Activated naive CD4-positive, alpha-beta T cell treated with anti-CD3 and anti-CD28 coated beads for 36 hours (primary cell): ENCODE measurements around the gene FOXP3. TPM values are rescaled to one million over a fixed set of nuclear protein-coding genes. Genes with fewer than 3 reads are reported as not detected.

Source experiments
- CTCF ChIA-PET: fragments of 350-600 bp; sonication (Branson Sonifier 250); formaldehyde crosslinking; loops from one replicate; lab custom pipeline; 2021; ENCODE audit warnings: antibody characterized with exemption; lab: Charles Lee
- DNase-seq: peaks from one replicate; pipeline ENCODE4 v3.0.0-alpha.2; 2020
- H3K27ac Mint-ChIP-seq: one replicate; pipeline ENCODE4 v1.8.0; 2021; ENCODE audit warnings: mild to moderate bottlenecking, mixed read lengths
- H3K27me3 Mint-ChIP-seq: one replicate; pipeline ENCODE4 v1.8.0; 2021; ENCODE audit warnings: low read depth, mixed read lengths
- H3K36me3 Mint-ChIP-seq: one replicate; pipeline ENCODE4 v1.8.0; 2021; ENCODE audit warnings: low read depth, mixed read lengths
- H3K4me1 Mint-ChIP-seq: one replicate; pipeline ENCODE4 v1.8.0; 2021; ENCODE audit warnings: low read depth, mixed read lengths
- H3K4me3 Mint-ChIP-seq: one replicate; pipeline ENCODE4 v1.8.0; 2021; ENCODE audit warnings: mild to moderate bottlenecking, moderate library complexity, mixed read lengths
- H3K9me3 Mint-ChIP-seq: one replicate; pipeline ENCODE4 v1.8.0; 2021; ENCODE audit warnings: mixed read lengths
- intact Hi-C: fragments of 100-400 bp; cut with micrococcal nuclease; formaldehyde crosslinking; loops from one replicate; pipeline ENCODE4 v1.15.1; 2023
- total RNA-seq, 2 experiments: library from RNA; stranded (reverse); gene quantifications; one replicate each; pipeline ENCODE4 v1.2.3, GENCODE V29; 2021

The FOXP3 gene
- total RNA-seq, 2 experiments from 2014 or later: 7.1 to 7.5 TPM

- Mint-ChIP-seq H3K27me3 (no peaks in the 10 kb centered on the region), H3K9me3 (no peaks in the 10 kb centered on the region)
- no peak for DNase-seq
These were observed 17.2 kb downstream of the FOXP3 start for GRCh38 chrX:49247346-49247745.

GRCh38 chrX:49246541-49246940 is 18.0 kb downstream of the FOXP3 start:
- peaks cover 5% of the 10 kb centered on the region for H3K36me3 Mint-ChIP-seq
- no peak overlapping the region for H3K27ac Mint-ChIP-seq
- H3K27me3 Mint-ChIP-seq: no peaks in the 10 kb centered on the region
- H3K9me3 Mint-ChIP-seq: no peaks in the 10 kb centered on the region
- DNase-seq: no peak
- peaks cover 2% of the 10 kb centered on the region for H3K4me1 Mint-ChIP-seq
- CTCF ChIA-PET: no interaction called here
- no peak overlapping the region for H3K4me3 Mint-ChIP-seq
- intact Hi-C loops: no loop called here

More at GRCh38 chrX:49247346-49247745, 17.2 kb downstream of the FOXP3 start:
- CTCF ChIA-PET: no interaction called here
- intact Hi-C loops: no loop called here
- Mint-ChIP-seq H3K36me3 (peaks cover 8% of the 10 kb centered on the region), H3K4me1 (peaks cover 2% of the 10 kb centered on the region), H3K27ac (no peak overlapping the region), H3K4me3 (no peak overlapping the region)

- H3K4me3 Mint-ChIP-seq: no peak overlapping the region
- no peak overlapping the region for H3K27ac Mint-ChIP-seq
- CTCF ChIA-PET: no interaction called here
- peaks cover 2% of the 10 kb centered on the region for H3K36me3 Mint-ChIP-seq
- DNase-seq: no peak
- peaks cover 6% of the 10 kb centered on the region for H3K4me1 Mint-ChIP-seq
- intact Hi-C loops: no loop called here
- no peaks in the 10 kb centered on the region for H3K9me3 Mint-ChIP-seq
- no peaks in the 10 kb centered on the region for H3K27me3 Mint-ChIP-seq
These were observed 20.3 kb downstream of the FOXP3 start for GRCh38 chrX:49244207-49244606.

GRCh38 chrX:49243166-49243565 is 21.3 kb downstream of the FOXP3 start:
- intact Hi-C loops: no loop called here
- no peak overlapping the region for H3K27ac Mint-ChIP-seq
- no peak overlapping the region for H3K4me3 Mint-ChIP-seq
- no peaks in the 10 kb centered on the region for H3K9me3 Mint-ChIP-seq
- DNase-seq: no peak
- H3K4me1 Mint-ChIP-seq: peaks cover 8% of the 10 kb centered on the region
- H3K27me3 Mint-ChIP-seq: no peaks in the 10 kb centered on the region
- H3K36me3 Mint-ChIP-seq: peaks cover 3% of the 10 kb centered on the region
- CTCF ChIA-PET: no interaction called here

- Mint-ChIP-seq H3K9me3 (no peaks in the 10 kb centered on the region), H3K4me1 (peaks cover 8% of the 10 kb centered on the region), H3K4me3 (no peak overlapping the region), H3K36me3 (peaks cover 3% of the 10 kb centered on the region), H3K27me3 (no peaks in the 10 kb centered on the region), H3K27ac (no peak overlapping the region)
- DNase-seq: no peak
- CTCF ChIA-PET: no interaction called here
- intact Hi-C loops: no loop called here
These were observed 21.9 kb downstream of the FOXP3 start for GRCh38 chrX:49242545-49243066.

- H3K4me3 Mint-ChIP-seq: no peak overlapping the region
- H3K27me3 Mint-ChIP-seq: no peaks in the 10 kb centered on the region
- no peak overlapping the region for H3K27ac Mint-ChIP-seq
- H3K9me3 Mint-ChIP-seq: no peaks in the 10 kb centered on the region
- intact Hi-C loops: no loop called here
- DNase-seq: no peak
- H3K36me3 Mint-ChIP-seq: peaks cover 6% of the 10 kb centered on the region
- CTCF ChIA-PET: interaction anchor here (1.8 kb wide), 1 partner anchor 46 kb away, joined by 5 read pairs; no protein-coding TSS in a partner anchor
- H3K4me1 Mint-ChIP-seq: peaks cover 24% of the 10 kb centered on the region
These were observed 25.8 kb downstream of the FOXP3 start for GRCh38 chrX:49238735-49239134.

- peak overlapping the region; percentile 56 for H3K4me3 Mint-ChIP-seq
- H3K27ac Mint-ChIP-seq: peak overlapping the region; percentile 41
- CTCF ChIA-PET: no interaction called here
- no peak for DNase-seq
- H3K27me3 Mint-ChIP-seq: no peaks in the 10 kb centered on the region
- H3K36me3 Mint-ChIP-seq: peaks cover 5% of the 10 kb centered on the region
- intact Hi-C loops: no loop called here
- H3K4me1 Mint-ChIP-seq: peaks cover 23% of the 10 kb centered on the region
- H3K9me3 Mint-ChIP-seq: no peaks in the 10 kb centered on the region
These were observed 27.4 kb downstream of the FOXP3 start for GRCh38 chrX:49237060-49237459.

- H3K4me3 Mint-ChIP-seq: no peak overlapping the region
- no peak for DNase-seq
- no peaks in the 10 kb centered on the region for H3K27me3 Mint-ChIP-seq
- CTCF ChIA-PET: interaction anchor here (0.7 kb wide), 1 partner anchor 41 kb away, joined by 3 read pairs; no protein-coding TSS in a partner anchor
- peaks cover 25% of the 10 kb centered on the region for H3K4me1 Mint-ChIP-seq
- H3K9me3 Mint-ChIP-seq: no peaks in the 10 kb centered on the region
- intact Hi-C loops: loop anchor here (2.0 kb wide), 1 partner anchor 41 kb away; no protein-coding TSS in a partner anchor
- no peak overlapping the region for H3K27ac Mint-ChIP-seq
- H3K36me3 Mint-ChIP-seq: peaks cover 5% of the 10 kb centered on the region
These were observed 30.5 kb downstream of the FOXP3 start for GRCh38 chrX:49233887-49234555.

GRCh38 chrX:49233176-49233575 is 31.3 kb downstream of the FOXP3 start, which contains the start of gene CACNA1F:
Gene CACNA1F, minus strand, starts transcription at chrX:49233340. Its CDS starts 31 bp downstream, at chrX:49233309.
- intact Hi-C loops: no loop called here
- CTCF ChIA-PET: interaction anchor here (0.6 kb wide), 1 partner anchor 40 kb away, joined by 4 read pairs; no protein-coding TSS in a partner anchor
- H3K27me3 Mint-ChIP-seq: no peaks in the 10 kb centered on the region
- peaks cover 24% of the 10 kb centered on the region for H3K4me1 Mint-ChIP-seq
- no peak within 1 kb of the TSS for H3K27ac Mint-ChIP-seq
- H3K9me3 Mint-ChIP-seq: no peaks in the 10 kb centered on the region
- peaks cover 3% of the 10 kb centered on the region for H3K36me3 Mint-ChIP-seq
- DNase-seq: no peak
- H3K4me3 Mint-ChIP-seq: no peak within 1 kb of the TSS

- H3K36me3 Mint-ChIP-seq: peaks cover 3% of the 10 kb centered on the region
- intact Hi-C loops: no loop called here
- no peak overlapping the region for H3K27ac Mint-ChIP-seq
- peaks cover 23% of the 10 kb centered on the region for H3K4me1 Mint-ChIP-seq
- DNase-seq: no peak
- no peaks in the 10 kb centered on the region for H3K27me3 Mint-ChIP-seq
- CTCF ChIA-PET: no interaction called here
- H3K9me3 Mint-ChIP-seq: no peaks in the 10 kb centered on the region
- H3K4me3 Mint-ChIP-seq: no peak overlapping the region
These were observed 32.0 kb downstream of the FOXP3 start for GRCh38 chrX:49232525-49232924.

- no peaks in the 10 kb centered on the region for H3K27me3 Mint-ChIP-seq
- no peak for DNase-seq
- intact Hi-C loops: loop anchor here (1.0 to 2.0 kb wide), 3 partner anchors 31 to 45 kb away; partner anchors contain the start of genes PPP1R3F and SYP
- peak overlapping the region; percentile 67 for H3K4me3 Mint-ChIP-seq
- peaks cover 12% of the 10 kb centered on the region for H3K4me1 Mint-ChIP-seq
- no peaks in the 10 kb centered on the region for H3K9me3 Mint-ChIP-seq
- H3K36me3 Mint-ChIP-seq: no peaks in the 10 kb centered on the region
- CTCF ChIA-PET: no interaction called here
- peak overlapping the region; percentile 74 for H3K27ac Mint-ChIP-seq
These were observed 33.0 kb downstream of the FOXP3 start for GRCh38 chrX:49231333-49232000.

GRCh38 chrX:49230500-49231232 is 33.8 kb downstream of the FOXP3 start:
- Mint-ChIP-seq H3K27me3 (no peaks in the 10 kb centered on the region), H3K36me3 (no peaks in the 10 kb centered on the region), H3K9me3 (no peaks in the 10 kb centered on the region), H3K4me3 (peak overlapping the region; percentile 67), H3K4me1 (peaks cover 10% of the 10 kb centered on the region), H3K27ac (peak overlapping the region; percentile 74)
- CTCF ChIA-PET: no interaction called here
- DNase-seq: peak; percentile 77
- intact Hi-C loops: loop anchor here (1.0 to 2.0 kb wide), 3 partner anchors 30 to 46 kb away; partner anchors contain the start of genes PPP1R3F and SYP
